DMS79 treated with DMSO at 0.1 percent for 48 hours (cell line): ENCODE results near the gene LRRC25.

Source experiments
- DNase-seq: peaks from one replicate; lab custom pipeline; 2025; lab: John Stamatoyannopoulos, UW

Gene LRRC25

GRCh38 chr19:18397242-18398202 lies at the start of gene LRRC25:
TSS of gene LRRC25 (minus strand) at chr19:18397622. CDS start at chr19:18396963, 659 bp downstream.
- no peak for DNase-seq

GRCh38 chr19:18446811-18447359 lies 49.5 kb upstream of the LRRC25 start:
- no peak for DNase-seq

- DNase-seq = no peak
These were observed 48.9 kb upstream of the LRRC25 start for GRCh38 chr19:18446145-18446810.

DNA sequence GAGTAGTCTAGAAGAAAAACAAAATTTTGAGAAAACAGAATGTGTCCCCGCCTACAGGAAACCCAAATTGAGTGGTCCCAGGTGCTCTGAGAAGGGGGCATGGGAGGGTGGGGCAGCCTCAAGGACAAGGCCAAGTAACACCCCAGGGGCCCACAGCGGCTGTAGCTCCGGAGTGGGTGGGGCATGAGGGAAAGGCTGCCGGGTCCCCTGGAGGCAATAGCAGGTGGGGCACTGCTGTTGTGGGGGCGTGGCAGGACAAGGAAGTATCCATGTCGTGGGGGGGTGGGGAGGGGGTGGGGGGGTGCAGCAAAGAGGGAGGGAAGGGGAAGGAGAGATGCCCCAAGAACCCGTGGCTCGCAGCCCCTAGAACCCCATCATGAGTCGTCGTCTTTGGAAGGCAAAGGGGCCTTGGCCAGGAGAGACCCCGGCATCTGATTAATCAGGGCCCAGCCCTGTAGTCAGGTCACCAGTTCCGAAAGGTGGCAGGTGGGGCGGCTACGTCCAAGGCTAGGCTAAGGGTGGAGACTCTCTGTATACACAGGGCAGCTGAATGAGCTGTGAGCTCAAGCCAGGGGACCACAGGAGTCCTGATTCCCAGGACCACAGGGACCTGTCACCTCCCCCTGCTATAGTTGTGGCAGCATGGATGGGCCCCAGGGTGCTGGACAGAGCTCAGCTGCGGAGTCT lies 48.0 kb upstream of the LRRC25 start:
- DNase-seq = no peak

- no peak for DNase-seq
These were observed 47.1 kb upstream of the LRRC25 start for GRCh38 chr19:18444513-18444912.

GRCh38 chr19:18443831-18444230 lies 46.4 kb upstream of the LRRC25 start:
- DNase-seq = no peak

DNA sequence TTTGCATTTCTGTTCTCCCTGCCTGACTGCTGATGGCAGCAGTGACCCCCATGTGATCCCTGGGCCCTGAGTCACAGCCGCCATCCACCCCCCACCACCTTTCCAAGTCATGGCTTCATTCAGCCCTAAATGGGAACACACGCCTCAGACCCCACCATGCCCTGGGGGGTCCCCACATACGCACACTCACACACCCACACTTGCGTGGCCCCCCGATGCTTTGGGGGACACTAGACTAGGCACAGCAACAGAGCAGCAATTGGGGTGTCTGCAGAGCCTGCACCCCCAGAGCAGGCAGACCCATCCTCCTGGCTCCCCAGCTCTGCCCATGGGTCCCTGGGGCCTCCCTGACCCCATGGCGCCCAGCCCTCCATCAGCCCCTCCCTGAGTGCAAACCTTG lies 46.0 kb upstream of the LRRC25 start:
- no peak for DNase-seq

DNA sequence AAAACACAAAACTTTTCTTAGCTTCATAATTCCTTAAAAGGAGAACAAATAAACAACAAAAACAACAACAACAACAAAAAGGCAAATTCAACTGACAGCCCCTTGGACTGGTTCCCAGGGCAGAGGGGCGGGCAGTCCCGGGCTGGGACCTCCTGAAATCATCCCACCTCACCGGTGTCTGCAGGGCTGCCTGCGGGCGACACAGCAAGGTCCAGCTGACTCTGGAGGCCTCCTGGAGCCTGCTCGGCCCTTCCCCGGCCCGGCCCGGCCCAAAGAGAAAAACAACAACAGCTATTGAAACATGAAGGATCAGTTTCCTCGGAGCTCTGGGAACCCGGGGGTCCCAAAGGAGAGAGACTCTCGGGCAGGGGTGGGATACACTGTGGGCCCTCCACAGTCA lies 45.5 kb upstream of the LRRC25 start:
- DNase-seq = no peak

GRCh38 chr19:18441804-18442788 lies 44.7 kb upstream of the LRRC25 start:
- no peak for DNase-seq

DNA sequence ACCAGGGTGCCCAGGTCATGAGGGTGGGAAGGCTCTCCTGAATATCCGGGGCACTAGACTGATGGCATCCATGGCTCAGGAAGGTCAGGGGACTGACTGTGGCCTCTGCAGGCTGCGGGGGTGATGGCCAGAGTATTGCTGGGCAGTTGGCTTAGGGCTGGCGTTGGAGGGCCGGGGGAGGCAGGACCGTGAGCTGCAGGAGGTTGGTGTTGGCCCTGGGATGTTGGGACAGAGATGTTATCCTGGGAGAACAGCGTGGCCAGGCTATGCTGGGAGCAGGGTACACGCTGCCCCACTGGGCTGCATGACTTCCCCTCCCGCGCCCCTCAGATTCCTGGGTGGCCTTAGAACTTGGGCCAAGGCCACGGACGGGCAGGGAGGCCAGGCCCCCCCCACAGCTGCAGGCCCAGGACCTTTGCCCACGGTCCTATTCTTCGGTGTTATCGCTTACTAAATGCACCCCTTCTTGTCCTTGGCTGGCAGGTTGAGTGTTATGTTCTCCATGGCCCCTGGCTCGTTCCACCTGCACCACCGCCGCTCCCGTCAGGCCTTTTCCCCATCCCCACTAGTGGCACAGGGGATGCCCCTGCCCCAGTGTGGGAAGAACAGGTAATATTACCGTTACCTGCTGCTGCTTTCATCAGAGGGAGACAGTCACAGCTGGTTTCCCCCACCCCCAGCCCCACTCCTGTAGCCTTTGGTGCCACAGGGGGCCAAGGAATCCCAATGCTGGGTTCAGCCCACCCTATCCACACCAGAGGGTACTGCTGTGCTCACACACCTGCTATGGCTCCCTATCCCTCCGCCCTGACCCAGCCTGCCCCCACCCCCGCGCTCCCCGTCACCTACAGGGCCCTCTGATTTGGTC lies 43.7 kb upstream of the LRRC25 start:
- no peak for DNase-seq

- DNase-seq = no peak
These were observed 43.0 kb upstream of the LRRC25 start for GRCh38 chr19:18440415-18440877.

DNA sequence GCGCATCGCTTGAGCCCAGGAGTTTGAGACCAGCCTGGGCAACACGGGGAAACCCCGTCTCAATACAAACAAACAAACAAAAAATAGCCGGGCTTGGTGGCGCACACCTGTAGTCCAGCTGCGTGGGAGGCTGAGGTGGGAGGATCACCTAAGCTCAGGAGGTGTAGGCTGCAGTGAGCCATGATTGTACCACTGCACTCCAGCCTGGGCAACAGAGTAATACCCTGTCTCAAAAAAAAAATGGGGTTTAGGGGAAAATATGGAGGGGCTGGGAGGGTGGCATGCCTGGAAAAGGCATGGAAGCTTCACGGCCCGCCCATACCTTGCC lies 42.5 kb upstream of the LRRC25 start:
- DNase-seq = no peak

- DNase-seq = no peak
These were observed 41.8 kb upstream of the LRRC25 start for GRCh38 chr19:18439025-18439909.

DNA sequence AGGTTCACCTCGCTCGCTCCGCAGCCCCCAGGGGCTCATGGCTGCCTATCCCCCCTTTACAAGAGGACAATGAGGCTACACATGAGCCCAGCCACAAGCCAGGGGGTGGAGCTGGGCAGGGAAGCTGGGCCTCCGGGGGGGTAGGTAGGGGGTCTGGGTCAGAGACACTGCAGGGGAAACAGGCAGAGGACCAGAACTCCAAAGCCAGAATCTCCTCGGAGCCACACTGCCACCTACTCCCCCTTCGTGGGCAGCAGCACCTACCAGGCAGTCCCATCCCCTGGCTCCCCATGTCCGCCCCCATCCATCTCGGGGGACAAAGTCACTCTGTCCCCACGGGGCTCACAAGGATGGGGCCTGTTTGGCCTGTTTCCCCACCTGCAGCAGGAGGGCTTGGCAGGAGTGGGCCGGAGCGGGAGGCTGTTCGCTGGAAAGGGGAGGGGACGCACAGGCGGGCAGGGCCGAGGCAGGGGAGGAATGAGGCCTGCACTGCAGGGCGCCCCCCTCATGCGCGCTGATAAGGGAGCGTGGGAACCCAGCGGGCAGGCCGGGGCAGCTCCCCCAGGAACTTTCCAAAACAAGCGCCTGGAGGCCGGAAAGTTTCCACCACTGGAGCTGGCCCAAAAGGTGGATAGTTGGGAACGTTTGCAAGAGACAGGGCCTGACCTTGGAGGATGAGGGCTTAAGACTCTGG lies 41.1 kb upstream of the LRRC25 start:
- peak; percentile 26 for DNase-seq

DNA sequence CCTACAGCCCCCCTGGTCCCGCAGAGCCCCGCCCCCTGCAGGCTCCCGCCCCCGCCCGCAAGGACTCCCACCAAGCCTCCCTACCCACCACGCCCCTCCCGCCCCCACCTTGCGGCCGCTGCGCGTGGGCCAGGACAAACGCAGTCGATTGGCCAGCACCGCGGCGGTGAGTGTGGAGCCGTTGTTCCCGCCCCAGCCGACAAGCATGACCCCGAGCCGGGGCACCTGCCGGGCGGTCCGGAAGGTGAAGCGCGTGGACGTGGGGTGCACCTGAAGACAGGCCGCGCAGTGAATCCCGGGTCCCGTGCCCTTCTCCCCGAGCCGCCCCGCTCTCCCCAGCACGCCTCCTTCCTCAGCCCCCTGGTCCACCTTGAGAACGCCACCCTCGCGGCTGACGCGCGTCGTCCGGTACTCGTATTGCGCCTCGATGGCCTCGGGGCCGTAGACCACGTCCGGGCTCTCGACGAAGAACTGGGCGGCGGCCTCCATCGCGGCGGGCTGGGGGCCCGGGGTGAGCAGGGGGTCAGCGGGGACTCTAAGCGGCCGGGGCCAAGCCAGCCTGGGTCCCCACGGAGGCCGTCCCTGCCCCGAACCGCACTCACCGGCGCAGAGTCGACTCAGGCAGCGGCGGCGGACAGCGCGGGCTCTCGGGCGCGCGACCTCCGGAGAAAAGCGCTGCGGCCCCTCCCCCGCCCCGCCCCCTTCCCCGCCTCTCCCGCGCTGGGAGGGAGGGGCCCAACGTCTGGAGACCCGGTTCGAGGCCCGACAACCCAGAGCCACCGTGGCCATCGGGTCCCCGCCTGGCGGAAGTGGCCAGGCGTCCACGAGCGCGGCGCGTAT lies 40.3 kb upstream of the LRRC25 start, which contains the start of gene ISYNA1:
Gene ISYNA1, minus strand, starts transcription at position 643 of the 840 bp plus-strand sequence. Its CDS starts 154 bp downstream, at position 489.
- peak; percentile 50 for DNase-seq

DNA sequence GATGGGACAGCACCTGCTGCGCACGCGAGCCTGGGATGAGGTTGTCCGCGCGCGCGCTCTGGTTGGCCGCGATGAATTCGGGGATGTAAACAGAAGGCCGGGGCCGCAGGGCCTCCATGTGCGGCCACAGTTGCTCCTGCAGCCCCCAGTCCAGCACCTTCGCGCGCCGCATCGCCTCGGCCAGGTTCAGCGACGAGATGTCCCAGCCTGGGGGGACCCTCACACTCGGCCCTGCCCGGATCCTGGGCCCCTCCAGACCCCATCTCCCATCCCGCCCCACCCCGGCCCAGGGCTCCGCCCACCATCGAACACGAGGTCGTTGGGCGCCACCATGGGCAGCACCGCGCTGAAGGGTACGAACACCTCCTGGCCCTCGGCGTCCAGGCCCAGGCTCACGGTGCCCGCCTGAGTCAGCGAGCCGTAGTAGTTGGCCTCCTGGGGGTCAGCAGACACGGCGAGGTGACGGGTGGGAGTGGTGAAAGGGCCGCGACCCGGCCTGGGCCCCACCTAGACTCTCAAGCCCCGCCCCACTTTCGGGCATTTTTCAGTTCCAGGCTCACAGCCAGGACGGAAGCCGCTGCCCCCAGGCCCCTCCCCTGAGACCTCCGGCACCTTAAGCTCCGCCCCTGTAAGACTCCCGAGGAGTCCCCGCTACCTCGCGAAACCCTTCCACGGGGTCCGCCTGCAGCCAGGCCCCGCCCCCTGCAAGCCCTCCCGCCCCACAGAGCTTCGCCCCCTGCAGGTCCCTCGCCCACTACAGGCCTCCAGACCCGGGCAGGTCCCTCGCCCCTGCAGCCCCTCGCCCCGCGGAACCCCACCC lies 39.5 kb upstream of the LRRC25 start:
- DNase-seq = peak; percentile 82
